GM19395 (cell line): Measurements from ENCODE around the gene ARVCF.

Experiments used
- ATAC-seq: cut with Tn5 transposase; IDR thresholded peaks from one replicate; pipeline ENCODE4 v1.9.1; 2021; ENCODE audit warnings: mild to moderate bottlenecking, moderate library complexity; ENCODE audit not compliant: unreplicated experiment

The ARVCF gene

DNA sequence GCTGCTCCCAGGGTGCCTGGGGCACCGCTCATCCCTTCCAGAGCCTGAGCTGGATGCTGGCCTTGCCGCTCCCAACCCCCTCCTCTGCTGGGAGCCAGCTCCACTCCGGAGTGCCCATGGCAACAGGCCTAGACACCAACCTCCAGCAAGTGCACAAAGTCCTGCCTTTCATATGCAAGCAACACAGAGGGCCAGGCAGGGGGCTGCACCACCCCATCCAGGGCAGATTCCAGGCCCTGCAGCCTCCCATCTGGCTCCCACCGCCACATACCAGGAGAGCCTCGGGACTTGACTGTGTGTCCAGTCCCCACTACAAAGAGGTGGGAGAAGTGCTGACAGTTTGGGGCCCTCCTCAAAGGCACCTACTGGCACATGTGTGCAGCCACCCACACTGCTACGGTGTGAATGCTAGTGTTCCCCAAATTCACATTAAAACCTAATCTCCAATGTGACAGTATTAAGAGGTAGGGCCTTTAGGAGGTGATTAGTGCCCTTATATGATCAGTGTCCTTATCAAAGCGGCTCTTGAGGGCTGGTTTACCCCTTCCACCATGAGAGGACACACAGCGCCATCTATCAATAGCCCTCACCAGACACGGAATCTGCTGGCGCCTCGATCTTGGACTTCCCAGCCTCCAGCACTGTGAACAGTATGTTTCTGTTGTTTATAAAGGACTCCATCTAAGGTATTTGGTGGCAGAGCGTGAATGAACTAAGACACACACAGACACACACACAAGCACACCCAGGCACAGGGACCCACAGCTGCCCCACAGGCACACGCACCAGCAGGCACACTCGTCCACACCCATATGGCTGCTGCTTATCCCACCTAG is 16.2 kb downstream of the ARVCF start:
- no peak for ATAC-seq

DNA sequence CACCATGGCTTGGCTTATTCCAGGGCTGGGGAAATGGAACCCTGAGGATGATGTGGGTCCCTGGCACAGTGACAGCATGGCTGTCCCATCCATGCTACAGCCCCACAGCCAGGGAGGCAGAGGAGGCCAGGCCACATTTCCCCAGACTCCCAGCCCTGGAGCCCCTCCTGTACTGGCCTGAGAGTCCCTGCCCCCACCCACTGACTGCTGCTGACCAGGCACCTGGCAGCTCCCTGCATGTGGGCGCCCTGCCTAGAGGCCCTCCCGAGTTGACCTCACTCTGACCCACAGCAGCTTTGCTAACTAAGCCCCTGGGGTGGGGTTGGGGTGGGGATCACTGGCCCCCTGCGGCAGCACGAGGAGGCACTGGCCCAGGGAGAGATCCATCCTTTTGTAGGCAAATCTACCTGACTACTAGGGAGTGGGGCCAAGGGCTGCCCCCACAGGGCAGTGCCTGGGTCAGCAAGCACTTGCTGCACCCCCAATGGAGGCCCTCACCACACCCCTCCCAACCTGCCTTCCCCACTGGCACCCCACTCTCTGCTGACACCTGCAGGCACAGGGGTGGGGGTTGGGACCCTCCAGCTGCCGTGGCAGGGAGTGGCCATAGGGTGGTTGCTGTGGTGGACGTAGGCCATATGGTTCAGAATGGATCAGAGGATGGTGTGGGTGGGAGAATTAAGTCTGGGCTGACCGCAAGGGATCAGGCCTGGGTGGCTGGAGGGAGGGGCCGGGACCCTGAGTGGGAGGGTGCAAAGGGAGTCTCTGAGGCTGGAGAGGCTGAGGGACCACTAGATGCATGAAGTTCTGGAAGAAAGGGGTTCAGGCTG is 17.4 kb downstream of the ARVCF start:
- ATAC-seq: no peak

DNA sequence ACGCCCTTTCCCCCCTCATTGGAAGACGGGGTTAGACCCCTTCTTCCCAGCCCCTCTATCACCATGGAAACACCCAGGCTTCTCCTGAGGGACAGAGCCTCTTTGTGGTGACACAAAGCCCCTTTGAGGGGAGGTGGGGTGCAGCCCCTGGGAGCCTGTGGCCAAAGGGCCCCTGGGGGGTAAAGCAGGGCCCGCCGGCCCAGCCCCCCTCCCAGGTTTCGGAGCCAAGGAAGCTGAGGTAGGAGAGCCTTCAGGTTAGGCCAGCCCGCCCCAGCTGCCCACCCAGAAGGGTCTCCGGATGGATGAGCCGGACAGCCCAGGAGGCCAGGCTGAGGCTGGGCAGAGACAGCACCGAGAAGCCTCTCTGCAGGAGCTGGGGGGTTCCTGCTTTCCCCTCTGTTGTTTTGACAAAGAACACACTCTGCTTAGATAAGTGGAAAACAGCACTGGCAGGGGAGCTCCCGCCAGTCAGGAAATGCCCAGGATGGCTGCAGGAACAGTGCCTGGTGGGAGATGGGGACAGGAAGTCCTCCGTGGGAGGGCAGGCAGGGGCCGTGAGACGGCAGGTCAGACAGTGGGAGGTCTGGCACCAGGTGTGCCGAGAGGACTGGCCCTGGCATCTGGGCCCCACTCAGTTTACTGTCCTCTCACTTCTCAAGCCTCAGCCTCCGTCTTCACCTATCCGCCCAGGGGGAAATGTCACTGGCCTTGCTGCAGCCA is 18.2 kb downstream of the ARVCF start:
- ATAC-seq: no peak

DNA sequence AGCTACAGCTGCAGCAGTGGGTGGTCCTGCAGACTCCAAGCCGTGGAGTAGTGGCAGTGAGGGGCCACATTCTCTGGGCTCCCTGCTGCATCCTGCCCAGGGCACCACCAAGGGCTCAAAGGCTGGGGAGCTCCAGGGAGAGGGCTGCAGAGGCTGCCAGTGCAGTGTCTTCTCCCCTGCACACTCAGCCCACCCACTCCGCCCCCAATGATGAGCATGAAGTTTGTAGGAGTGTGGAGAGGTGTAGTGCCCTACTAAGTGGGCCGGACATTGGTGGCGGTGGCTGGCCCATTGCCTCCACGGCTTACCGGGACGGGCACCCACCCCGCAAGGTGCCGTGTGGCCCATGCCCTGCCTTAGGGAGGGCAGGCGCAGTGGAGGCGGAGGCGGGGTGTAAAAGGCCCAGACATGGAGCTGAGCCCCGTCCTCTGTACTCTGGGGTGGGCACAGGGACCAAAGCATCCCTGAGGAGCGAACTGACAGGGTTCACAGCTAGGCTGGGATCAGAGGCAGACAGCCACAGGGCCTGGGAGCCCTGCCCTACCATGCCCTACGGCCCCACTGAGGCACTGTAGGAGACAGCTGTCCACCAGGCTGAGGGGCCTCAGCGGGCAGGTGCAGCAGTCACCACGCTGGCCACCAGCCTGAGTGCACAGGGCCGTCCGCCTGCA is 18.9 kb downstream of the ARVCF start:
- no peak for ATAC-seq

DNA sequence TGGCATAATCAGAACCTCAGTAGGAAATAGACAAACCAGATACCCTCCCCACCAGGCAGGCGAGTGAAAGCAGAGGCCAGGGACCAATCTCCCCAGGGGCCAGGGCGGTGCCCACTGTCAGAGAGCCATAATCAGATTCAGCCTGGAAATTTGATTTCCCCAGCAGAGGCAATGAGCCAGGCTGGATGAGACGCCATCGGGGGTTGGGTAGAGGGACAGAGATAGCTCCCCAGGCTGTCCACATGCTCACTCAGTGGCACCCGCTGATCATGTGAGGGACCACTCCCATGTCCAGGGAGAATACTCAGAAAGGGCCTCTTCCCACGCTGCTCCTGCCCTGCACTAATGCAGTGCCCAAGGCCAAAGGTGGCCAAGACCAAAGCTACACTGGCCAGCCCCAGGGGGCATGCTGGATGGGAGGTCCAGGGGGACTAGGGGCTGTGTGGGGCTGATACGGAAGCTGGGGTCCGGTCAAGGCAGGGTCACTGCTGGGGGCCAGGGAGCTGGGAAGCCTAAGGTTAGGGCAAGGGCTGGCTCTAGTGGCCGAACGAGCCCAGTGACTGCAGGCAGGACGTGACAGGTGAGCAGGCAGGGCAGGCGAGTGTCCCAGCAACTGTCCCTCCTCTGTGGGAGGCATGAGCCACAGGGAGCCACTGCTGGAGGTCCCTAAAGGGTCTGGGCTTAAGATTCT is 19.8 kb downstream of the ARVCF start:
- ATAC-seq: no peak

DNA sequence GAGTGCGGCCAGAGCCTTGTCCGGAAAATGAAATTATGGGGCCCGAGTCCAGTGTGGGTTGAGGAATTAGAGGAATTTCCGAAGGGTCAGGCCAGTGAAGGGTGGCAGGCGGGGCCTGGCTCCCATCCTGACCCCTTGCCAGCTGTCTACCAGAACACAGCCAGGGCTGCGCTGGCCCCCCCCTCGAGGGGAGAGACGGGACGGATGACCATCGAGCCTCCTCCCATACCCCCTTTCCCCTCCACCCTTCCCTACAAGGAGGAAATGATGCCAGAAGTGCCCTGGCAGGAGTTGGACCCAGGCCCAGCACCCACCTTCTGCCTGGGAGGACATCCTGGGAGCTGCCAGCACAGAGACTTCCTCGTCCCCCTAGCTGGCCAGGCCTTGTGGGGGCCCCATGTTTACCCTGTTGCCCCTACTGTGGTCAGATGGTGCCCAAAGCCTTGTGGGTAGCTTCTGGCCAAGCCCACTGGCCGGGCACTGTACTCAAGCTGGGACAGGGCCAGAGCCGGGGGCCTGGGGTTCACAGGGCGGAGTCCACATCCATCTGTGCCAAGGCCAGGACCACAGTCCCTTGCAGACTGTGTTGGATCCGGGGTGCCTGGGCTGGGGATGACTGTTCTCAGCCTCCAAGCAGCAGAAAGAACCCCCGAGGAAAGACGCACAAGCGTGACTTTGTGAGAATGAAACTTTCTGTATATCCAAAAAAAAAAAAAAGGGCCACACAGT is 20.8 kb downstream of the ARVCF start:
- ATAC-seq: no peak

DNA sequence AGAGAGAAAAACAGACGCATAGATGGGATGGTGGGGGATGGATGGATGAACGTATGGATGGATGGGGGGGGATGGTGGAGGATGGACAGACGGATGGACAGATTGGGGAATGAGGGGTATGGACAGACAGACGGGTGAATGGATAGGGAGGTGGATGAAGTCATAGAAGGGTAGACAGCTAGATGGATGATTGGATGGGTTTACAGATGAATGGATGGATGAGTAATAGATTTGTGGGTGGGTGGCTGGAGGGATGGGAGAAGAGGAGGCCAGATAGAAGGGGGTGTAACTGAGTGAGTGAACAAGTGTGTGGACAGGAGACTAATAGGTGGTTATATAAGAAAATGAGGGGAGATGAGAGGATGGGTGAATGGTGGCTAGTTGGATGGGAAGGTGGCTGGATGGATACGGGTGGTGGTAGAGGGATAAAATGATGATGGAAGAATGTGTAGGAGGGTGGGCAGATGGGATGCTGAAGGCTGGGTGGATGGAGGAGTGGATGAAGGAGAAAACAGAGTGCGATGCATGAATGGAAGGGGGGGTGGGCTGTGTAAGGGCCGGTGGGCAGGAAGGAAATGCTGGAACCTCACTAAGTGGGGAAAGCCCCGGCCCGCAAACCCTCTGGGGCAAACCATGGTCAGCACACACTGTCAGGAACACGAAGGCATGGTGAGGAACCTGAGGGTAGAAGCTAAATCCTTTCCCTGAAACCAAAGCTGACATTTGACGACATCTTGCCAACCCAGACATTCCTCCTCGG is 21.6 kb downstream of the ARVCF start:
- no peak for ATAC-seq

DNA sequence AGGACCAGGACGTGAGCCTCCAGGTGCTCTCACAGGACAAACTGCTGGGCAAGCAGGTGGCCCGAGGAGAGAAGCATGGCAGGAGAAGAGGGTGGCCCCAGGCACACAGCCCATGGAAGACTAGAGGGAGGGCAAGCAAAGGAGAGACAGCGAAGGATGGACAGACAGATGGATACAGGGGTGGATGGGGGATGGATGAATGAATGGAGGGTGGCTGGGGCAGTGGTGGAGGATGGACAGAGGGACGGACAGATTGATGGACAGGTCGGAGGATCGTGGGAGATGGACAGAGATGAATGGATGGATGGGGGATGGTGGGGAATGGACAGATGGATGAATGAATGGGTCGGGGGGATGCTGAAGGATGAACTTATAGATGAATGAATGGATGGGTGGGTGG is 22.7 kb downstream of the ARVCF start:
- no peak for ATAC-seq

DNA sequence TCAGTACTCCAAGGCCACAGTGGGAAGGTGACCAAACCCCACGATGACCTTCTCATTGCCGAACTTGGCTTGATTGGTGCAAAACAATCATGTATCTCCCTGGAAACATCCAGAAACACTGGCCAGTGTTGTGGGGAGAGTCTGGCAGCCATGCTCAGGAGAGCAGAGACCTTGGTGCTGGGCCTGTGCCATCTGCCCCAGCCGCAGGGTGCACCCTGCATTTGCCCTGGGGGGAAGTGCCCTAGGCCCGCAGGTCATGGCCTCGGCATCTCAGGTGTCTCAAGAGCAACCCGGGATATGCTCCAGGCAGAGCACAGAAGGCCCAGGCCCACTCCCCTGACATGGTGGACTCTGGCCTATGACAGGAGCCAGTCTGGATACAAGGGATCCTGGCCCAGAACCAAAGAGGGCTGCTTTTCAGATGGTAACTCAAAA is 23.7 kb downstream of the ARVCF start:
- ATAC-seq: no peak

DNA sequence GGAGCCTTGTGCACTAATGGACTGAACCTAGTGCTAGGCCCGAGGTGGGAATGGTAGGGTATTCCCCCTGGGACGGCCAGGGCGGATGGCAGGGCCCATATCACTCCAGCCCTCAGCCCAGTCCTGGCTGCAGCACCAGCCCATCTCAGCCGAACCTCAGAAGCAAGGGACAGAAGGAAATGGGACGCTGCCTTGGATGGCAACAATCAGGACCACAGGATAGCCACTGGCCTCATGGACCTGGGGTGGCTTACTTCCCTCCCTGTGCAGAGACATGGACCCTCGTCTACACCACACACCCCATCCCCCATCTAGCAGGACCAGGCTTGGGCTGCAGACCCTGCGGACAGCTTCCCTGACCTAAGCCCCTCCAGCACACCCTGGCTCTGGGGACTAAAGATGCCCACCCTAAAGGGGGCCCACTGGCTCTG is 24.1 kb downstream of the ARVCF start:
- ATAC-seq: no peak

DNA sequence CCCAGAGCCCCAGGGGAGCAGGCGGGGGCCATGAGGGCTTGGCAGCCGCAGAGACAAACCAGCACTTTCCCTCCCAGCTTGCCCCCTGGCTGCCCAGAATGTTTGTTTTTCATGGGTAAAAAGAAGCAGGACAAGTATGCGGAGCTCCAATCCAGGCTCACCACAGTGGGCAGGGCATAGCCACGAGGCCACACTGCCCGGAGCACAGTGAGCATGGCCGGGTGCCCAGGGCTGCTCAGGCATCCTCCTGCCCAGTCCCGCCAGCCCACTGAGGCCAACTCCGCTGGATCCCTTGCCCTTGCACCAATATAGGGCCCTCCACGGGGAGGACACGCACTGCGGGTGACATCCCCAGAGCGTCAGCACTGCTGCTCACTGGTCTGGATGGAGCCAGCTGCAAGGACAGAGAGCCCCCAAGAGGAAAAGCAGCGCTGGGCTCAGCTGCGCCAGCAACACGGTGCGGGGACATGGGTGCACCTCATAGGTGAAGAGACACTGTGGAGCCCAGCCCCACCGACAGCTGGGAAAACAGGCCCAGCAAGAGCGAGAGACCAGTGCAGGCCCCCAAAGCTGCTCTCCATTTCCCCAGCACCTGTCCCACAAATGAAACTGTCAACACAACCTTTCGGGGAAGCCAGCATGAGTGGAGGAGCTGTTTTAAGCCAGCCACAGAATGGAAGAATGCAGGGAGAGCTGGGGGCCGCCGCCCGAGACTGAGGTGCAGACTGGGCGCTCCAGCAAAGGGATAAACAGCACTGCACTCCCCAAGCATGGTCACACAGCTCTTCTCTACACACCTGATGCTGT is 24.8 kb downstream of the ARVCF start:
- no peak for ATAC-seq

DNA sequence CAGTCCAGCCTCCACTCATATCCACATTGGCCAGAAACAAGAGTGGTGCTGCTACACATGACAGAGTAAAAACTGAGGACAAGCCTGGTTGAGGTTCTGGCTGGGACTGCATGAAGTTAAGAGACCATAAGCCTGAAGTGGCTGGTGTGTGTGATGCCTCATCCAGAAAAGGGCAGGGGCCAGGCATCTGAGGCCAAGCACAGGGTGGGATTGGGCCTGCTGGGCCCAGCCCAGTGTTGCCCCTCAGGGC is 25.3 kb downstream of the ARVCF start:
- ATAC-seq: no peak

DNA sequence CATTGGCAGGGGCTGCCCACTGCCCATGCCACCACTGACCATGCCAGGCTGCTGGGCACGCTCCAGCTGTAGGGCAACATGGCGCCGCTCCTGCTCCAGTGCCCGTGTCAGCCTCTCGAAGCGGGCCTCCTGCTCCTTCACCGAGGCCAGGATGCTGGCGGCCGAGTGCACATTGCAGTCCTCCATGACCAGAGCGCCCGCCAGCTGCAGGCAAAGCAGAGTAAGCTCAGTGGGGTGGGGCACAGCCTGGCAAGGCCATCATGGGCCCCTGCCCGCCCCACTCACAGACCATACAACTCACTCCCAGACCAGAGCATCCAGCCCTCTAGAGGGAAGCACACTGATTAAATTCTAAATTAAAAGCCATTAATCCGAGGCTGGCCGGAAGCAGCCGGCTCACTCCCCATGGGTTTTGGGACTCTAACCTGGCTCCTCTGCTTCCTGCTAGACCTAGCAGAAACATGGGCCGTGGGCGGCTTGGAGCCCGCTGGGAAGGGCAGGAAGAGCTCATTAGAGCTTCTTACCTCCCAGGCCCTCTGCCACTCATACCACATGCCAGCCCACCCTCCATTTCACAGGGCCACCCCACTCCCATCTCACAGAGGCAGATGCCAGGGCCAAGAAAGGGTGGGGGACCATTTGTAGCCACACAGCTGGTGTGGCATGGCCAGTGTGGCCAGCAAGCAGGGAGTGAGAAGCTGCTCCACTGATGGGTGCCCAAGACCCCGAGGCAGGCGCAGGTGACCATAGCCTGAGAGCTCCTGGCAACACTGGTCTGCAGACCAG is 25.8 kb downstream of the ARVCF start:
- ATAC-seq: no peak

DNA sequence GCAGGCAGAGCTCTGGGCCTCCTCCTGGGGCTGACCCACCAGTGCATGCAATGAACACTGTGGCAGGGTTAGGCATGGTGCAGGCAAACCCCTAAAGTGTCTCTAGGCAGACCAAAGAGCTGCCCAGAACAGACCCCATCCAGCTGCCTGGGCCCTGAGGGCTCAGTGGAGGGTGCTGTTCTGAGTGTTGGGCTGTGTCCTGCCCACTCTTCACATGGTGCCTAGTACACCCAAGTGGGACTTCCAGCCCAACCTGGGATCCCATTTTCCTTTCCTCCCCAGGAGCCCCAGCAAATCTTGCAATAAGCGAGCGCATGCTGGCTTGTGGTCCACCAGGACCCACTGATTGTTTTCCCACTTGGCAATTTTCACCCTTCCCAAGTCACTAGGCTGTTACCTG is 26.4 kb downstream of the ARVCF start:
- ATAC-seq: no peak

DNA sequence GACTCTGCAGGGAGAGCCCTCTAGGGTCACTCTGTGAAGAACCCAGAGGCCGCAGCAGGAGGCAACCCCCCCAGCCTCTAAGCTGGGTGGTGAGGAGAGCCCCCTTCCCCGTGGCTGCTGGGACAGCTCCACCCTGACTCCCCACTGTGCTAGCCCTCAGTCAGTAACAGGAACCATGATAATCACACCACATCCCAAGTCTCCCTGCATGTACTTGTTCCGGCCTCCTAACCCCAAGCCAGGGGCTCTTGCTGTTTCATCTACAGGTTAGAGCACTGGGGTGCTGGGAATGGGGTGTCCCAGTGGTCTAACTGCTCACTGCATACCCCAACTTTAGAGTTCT is 26.9 kb downstream of the ARVCF start:
- ATAC-seq: no peak

DNA sequence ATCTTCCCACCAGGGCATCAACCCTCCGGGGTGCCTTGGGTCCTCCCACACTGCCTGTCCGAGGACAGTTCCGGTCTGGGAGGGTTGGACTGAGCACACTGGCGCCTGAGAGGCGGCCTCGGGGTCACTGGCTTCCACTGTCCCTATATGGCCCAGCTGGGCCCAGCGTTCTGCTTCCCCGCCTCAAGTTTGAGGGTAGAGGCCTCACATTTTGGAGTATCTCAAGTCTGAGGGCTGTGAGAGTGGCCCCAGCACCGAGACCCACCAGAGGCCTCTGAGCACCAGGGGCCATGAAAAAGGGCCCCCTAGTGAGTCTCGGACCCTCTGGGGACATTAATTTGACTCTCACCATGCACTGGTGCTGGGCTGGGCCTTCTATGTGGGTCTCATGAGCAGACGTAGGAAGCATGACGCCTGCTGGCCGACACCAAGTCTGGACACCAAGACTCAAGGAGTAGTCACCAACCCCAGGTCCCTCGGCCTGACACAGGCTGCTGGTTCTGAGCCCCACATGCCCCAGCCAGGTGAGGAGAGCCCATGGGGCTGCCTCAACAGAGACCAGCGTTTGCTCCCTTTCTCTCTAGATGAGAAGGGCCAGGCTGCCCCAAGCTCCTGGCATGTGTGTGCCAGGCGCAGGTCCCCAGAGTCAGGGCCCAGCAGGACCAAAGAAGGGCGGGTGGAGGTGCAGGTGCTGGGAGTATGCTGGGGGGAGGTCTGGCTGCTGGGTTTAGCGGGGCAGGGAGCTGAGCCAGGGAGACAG is 27.5 kb downstream of the ARVCF start:
- no peak for ATAC-seq

DNA sequence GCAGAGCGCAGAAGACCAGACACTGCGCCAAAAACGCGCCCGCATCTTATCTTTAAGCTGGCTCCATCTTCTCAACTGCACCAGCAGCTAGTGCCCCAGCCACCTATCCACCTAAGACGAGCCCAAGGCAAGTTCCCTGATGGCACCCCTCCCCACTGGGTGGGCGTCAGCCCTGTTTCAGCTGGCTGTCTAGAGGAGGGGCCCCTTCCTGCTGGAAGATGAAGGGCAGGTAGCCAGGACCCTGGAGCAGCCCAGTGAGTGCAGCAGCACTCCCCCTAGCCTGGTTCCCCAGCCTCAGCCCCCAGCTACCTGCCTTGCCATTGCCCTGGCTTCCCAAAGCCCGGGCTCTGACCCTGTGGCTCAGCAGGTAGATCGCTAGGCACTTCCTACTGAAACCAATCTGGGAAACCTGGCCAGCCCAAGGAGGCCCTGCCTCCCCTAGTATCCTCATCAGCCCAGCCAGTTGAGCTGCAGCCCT is 28.3 kb downstream of the ARVCF start:
- no peak for ATAC-seq
